ENCODE data around the gene MAPK9. TPM values are rescaled to one million over a fixed set of nuclear protein-coding genes. Genes with fewer than 3 reads are reported as not detected.

Gene MAPK9
- total RNA-seq, 1 experiment from 2014 or later = 44.1 TPM

GRCh38 chr5:180338001-180338707 lies 46.3 kb upstream of the MAPK9 start:
- ATAC-seq (no peak), DNase-seq (ENCODE audit: low read depth, low spot score) (no peak)
- ChIA-PET POLR2A (interaction anchor here (0.7 kb wide), 1 partner anchor 10 kb away, joined by 7 read pairs; no protein-coding TSS in a partner anchor), CTCF (no interaction called here)
- TF ChIP-seq, protein P1, sequence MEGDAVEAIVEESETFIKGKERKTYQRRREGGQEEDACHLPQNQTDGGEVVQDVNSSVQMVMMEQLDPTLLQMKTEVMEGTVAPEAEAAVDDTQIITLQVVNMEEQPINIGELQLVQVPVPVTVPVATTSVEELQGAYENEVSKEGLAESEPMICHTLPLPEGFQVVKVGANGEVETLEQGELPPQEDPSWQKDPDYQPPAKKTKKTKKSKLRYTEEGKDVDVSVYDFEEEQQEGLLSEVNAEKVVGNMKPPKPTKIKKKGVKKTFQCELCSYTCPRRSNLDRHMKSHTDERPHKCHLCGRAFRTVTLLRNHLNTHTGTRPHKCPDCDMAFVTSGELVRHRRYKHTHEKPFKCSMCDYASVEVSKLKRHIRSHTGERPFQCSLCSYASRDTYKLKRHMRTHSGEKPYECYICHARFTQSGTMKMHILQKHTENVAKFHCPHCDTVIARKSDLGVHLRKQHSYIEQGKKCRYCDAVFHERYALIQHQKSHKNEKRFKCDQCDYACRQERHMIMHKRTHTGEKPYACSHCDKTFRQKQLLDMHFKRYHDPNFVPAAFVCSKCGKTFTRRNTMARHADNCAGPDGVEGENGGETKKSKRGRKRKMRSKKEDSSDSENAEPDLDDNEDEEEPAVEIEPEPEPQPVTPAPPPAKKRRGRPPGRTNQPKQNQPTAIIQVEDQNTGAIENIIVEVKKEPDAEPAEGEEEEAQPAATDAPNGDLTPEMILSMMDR (IDR thresholded peaks at IDR 0.05) = no peak
- no peak for TF ChIP-seq SIN3A (IDR thresholded peaks at IDR 0.05; ENCODE audit: borderline replicate concordance, insufficient read depth, low read depth, low read length)
- no peak for TF ChIP-seq POLR2AphosphoS5 (IDR thresholded peaks at IDR 0.05; ENCODE audit: low read depth, low read length)
- TF ChIP-seq, protein P2, sequence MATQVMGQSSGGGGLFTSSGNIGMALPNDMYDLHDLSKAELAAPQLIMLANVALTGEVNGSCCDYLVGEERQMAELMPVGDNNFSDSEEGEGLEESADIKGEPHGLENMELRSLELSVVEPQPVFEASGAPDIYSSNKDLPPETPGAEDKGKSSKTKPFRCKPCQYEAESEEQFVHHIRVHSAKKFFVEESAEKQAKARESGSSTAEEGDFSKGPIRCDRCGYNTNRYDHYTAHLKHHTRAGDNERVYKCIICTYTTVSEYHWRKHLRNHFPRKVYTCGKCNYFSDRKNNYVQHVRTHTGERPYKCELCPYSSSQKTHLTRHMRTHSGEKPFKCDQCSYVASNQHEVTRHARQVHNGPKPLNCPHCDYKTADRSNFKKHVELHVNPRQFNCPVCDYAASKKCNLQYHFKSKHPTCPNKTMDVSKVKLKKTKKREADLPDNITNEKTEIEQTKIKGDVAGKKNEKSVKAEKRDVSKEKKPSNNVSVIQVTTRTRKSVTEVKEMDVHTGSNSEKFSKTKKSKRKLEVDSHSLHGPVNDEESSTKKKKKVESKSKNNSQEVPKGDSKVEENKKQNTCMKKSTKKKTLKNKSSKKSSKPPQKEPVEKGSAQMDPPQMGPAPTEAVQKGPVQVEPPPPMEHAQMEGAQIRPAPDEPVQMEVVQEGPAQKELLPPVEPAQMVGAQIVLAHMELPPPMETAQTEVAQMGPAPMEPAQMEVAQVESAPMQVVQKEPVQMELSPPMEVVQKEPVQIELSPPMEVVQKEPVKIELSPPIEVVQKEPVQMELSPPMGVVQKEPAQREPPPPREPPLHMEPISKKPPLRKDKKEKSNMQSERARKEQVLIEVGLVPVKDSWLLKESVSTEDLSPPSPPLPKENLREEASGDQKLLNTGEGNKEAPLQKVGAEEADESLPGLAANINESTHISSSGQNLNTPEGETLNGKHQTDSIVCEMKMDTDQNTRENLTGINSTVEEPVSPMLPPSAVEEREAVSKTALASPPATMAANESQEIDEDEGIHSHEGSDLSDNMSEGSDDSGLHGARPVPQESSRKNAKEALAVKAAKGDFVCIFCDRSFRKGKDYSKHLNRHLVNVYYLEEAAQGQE (IDR thresholded peaks at IDR 0.05; ENCODE audit: insufficient read depth in 1 of 2, low read depth in 2 of 2, low read length in 1 of 2) = no peak
- TF ChIP-seq TCF7L2 (IDR thresholded peaks at IDR 0.05; ENCODE audit: low read depth, low read length) = no peak
- no peaks in the 10 kb centered on the region; the same call in 1 of the 2 replicates for H3K4me1 ChIP-seq (ENCODE audit: control insufficient read depth, insufficient read depth, low read length)
- in situ Hi-C loops (cut with HindIII; ENCODE audit: low pct_unique_long_range_greater_than_20kb, low sequenced_read_pairs) = no loop called here
- no peak overlapping the region for H3K27ac ChIP-seq (ENCODE audit: low read length)
- H3K9me3 ChIP-seq (ENCODE audit: control insufficient read depth, insufficient read depth, low read depth, low read length) = no peaks in the 10 kb centered on the region
- intact Hi-C loops (cut with micrococcal nuclease; ENCODE audit: unreplicated experiment) = no loop called here
- no TSS peak for BruUV-seq (replicated peaks)
- no peak overlapping the region for H3K4me3 ChIP-seq (ENCODE audit: low read depth in 2 of 2, low read length in 2 of 2)
- H3K27me3 ChIP-seq (ENCODE audit: control insufficient read depth, insufficient read depth, low read length) = no peaks in the 10 kb centered on the region
- no peaks in the 10 kb centered on the region for H3K36me3 ChIP-seq (ENCODE audit: control insufficient read depth, insufficient read depth, low read length)

DNA sequence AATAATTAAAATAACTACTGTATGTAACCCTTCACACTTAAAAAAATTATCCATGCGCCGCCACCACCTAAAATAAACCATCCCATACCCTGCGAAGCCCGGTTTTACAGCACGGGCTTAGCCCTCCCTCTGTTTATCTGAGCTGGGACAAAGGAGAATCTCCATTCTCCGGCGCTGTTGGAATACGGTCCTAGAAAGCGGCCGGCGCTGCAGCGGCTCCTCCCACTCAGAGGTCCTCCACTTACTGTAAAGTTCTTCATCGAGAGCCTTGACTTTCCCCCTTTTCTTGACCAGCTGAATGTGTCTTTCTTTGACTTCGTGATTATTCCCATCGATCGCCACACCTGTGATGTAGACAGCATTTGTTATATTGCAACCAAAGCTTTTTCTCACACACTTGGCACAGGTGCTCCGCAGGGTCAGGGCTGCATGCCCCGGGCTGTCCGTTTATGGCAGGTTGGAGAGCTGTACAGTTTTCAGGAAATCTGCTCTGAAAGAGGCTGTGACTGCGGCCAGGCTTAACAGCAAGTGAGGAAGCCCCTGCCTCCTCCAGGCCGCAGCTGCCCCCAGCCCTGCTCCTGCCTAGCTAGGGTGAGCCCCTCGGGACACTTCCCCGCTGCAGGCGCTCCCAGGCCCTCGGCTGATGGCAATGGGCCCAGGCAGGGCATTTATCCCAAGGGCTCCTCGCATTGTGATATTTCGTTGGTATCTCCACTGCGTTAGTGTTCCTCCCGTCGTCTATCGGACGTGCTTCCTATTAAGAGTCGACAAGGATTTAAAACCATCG lies 44.5 kb upstream of the MAPK9 start:
- Histone ChIP-seq H3K9me3 (ENCODE audit: control insufficient read depth, insufficient read depth, low read depth, low read length) (no peaks in the 10 kb centered on the region), H3K4me1 (ENCODE audit: control insufficient read depth, insufficient read depth, low read length) (peaks cover 3% of the 10 kb centered on the region), H3K27ac (ENCODE audit: low read length) (no peak overlapping the region), H3K27me3 (ENCODE audit: control insufficient read depth, insufficient read depth, low read length) (no peaks in the 10 kb centered on the region), H3K36me3 (ENCODE audit: control insufficient read depth, insufficient read depth, low read length) (no peaks in the 10 kb centered on the region), H3K4me3 (ENCODE audit: low read depth in 2 of 2, low read length in 2 of 2) (no peak overlapping the region)
- TF ChIP-seq, protein P2 (IDR thresholded peaks at IDR 0.05; ENCODE audit: insufficient read depth in 1 of 2, low read depth in 2 of 2, low read length in 1 of 2) = no peak
- no peak for TF ChIP-seq TCF7L2 (IDR thresholded peaks at IDR 0.05; ENCODE audit: low read depth, low read length)
- no peak for TF ChIP-seq POLR2AphosphoS5 (IDR thresholded peaks at IDR 0.05; ENCODE audit: low read depth, low read length)
- TF ChIP-seq SIN3A (IDR thresholded peaks at IDR 0.05; ENCODE audit: borderline replicate concordance, insufficient read depth, low read depth, low read length) = no peak
- ChIA-PET CTCF (interaction anchor here (0.5 kb wide), 1 partner anchor 134 kb away, joined by 10 read pairs; no protein-coding TSS in a partner anchor), POLR2A (no interaction called here)
- BruUV-seq (replicated peaks) = no TSS peak
- in situ Hi-C loops (cut with HindIII; ENCODE audit: low pct_unique_long_range_greater_than_20kb, low sequenced_read_pairs) (no loop called here), intact Hi-C loops (cut with micrococcal nuclease; ENCODE audit: unreplicated experiment) (no loop called here)
- ATAC-seq = no peak
- DNase-seq (ENCODE audit: low read depth, low spot score) = no peak

Data from Panc1 (cell line).